NCI-H460 (cell line): Measurements from ENCODE around the gene COX17. TPM values are rescaled to one million over a fixed set of nuclear protein-coding genes. Genes with fewer than 3 reads are reported as not detected.

Experiments used
- DNase-seq: peaks from one replicate; pipeline ENCODE4 v3.0.0-alpha.2; 2016; ENCODE audit warnings: low read depth; ENCODE audit errors: extremely low read depth
- total RNA-seq: library from RNA; depleted of rRNA; stranded (reverse); fragments of >200 nt; shearing (Covaris generic); gene quantifications from 2 replicates; pipeline ENCODE4 v1.2.3, GENCODE V29; 2014; rRNA removed

The COX17 gene
- total RNA-seq, 1 experiment from 2014 or later, result 39.9 TPM

DNA sequence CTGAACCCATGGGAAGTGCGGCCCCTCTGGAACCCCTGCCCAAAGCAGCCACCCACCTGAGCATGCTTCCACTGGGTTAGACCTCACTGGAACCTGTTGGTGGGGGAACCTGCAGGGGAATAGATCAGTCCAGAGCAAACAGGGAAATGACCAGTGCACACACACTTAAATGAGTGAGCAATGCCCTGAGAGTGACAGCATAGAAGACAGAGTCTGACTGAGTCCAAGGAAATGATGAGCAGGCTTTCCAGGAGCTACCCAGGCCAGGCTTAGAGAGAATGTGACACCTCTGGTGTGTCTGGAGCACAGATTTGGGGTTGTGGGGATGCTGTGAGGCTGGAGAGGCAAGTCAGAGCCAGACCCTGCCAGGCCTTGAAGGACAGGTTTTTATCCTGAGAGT, 51.0 kb downstream of the COX17 start:
- no peak for DNase-seq

DNA sequence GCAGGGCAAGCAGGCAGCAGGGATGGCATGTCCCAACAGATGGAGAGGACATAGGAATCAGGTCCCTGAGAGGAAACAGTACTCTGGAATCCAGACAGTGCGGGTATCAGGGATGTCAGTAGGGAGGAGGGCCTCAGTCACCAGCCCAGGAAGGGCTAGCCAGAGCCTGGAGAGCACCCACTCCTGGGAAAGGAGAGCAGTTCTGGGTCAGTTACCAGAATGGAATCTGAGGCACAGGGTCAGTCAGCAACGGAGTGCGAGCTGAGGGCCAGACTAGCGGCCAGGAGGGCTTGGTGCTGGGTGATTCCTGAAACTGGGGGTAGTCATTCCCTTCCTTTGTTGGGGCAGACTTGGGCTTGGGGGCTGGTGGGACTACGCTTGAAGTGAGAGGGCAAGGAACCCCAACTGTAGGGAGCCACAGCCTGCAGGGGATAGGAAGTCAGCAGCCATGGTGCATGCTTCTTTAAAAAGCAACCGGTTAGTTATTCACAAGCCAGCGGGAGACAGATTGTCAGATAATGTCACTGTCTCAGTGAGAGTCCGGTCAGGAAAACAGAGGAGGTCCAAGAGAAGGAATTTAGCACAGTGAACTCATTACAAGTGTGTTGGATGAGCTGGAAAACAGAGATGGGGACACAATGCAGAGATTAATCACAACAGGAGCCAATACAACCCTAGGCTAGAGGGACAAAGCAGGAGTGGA, 51.6 kb downstream of the COX17 start:
- DNase-seq, result no peak

DNA sequence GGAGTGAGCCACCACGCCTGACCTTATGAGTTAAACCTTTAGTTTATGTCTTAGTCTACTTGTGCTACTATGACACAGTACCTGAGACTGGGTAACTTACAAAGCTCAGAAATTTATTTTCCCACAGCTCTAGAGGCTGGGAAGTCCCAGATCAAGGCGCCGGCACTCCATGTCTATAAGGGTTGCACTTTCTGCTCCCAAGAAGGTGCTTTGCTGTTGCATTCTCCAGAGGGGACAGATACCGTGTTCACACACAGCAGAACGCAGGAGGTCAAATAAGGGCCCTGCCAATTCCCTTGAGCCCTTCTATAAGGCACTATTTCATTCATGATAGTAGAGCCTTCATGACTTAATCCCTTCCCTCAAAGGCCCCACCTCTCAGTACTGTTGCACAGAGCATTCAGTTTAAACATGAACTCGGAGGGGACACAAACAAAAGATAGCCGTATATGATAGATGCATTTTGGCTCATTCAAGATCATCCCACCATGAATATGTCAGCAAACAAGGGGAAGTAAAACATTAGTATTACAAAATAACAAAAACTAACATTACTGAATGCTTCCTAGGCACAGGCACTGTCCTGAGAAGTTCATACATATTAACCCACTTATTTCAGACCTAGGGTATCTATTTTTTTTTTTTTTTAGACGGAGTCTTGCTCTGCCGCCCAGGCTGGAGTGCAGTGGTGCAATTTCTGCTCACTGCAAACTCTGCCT, 53.0 kb downstream of the COX17 start:
- DNase-seq, result no peak

DNA sequence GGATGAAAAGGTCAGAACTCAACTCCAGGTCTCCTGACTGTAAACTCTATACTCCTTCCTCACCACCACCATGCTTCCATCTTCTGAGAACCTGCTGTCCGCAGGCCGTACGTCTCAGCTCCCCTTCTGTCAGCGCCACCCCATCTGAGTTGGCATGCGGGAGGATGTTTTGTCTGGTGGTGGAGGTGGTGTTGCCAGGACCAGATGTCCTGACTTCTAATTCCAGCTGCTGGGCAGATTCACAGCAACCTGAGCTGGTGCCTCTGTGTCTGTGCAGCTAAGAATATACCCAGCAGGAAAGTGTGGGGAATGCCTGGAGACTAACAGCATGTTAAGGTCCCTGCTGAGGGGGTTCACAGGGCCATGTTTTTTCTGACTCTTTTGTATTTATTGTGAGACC, 56.3 kb downstream of the COX17 start:
- DNase-seq, result no peak

Other genes with a start within 250 kb of the COX17 start
- 31.9 and 36.6 TPM in 2 replicates for gene TMEM39A, start 213.8 kb downstream of the COX17 start, total RNA-seq
- 8.8 and 12.4 TPM in 2 replicates for gene POGLUT1, start 208.4 kb downstream of the COX17 start, total RNA-seq
- gene TIMMDC1, start 178.9 kb downstream of the COX17 start, total RNA-seq, result 61.1 and 65.6 TPM in 2 replicates
- not detected in 2 replicates for gene CD80, start 117.8 kb downstream of the COX17 start, total RNA-seq
- 0.06 and 0.30 TPM in 2 replicates for gene ADPRH, start 97.9 kb downstream of the COX17 start, total RNA-seq
- not detected in 2 replicates for gene PLA1A, start 79.5 kb downstream of the COX17 start, total RNA-seq
- 0.38 TPM in 1 of 2 replicates, not detected in the other for gene POPDC2, start 16.8 kb downstream of the COX17 start, total RNA-seq
- not detected in 2 replicates for gene CFAP91, start 25.6 kb upstream of the COX17 start, total RNA-seq
- 0.12 TPM in 1 of 2 replicates, not detected in the other for gene NR1I2, start 104.7 kb upstream of the COX17 start, total RNA-seq